OCI-LY3 (cell line): ENCODE measurements around the gene MOB4.

Experiments
- CTCF ChIP-seq: fragments of 200-600, 300-600 bp; sonication (generic); IDR thresholded peaks from 2 replicates; pipeline ENCODE4 v1.5.1; 2014; ENCODE audit warnings: antibody characterized with exemption, low read length, low read depth
- EZH2phosphoT487 ChIP-seq: fragments of 200-600 bp; shearing (Covaris generic); IDR thresholded peaks from 2 replicates; pipeline ENCODE4 v1.6.1; 2018; ENCODE audit warnings: antibody characterized with exemption, mixed run types, low read depth

GRCh38 chr2:197495433-197496134 lies 20.3 kb upstream of the MOB4 start:
- no peak for TF ChIP-seq CTCF
- TF ChIP-seq EZH2phosphoT487: no peak
